SK-N-MC (cell line): ENCODE data around the gene IL33.

Source experiments
- DNase-seq: peaks from one replicate; pipeline ENCODE4 v3.0.0-alpha.2; 2011; ENCODE audit warnings: low read depth, low spot score
- H3K27ac ChIP-seq: fragments of 200-600 bp; sonication (generic); 2 replicates; pipeline ENCODE4 v1.5.1; 2016; ENCODE audit warnings: mixed run types
- H3K36me3 ChIP-seq: fragments of 200-600 bp; sonication (generic); 2 replicates; pipeline ENCODE4 v1.6.1; 2017; ENCODE audit warnings: antibody characterized with exemption, low read length, mixed read lengths; ENCODE audit not compliant: insufficient read depth
- H3K4me3 ChIP-seq: fragments of 200-600 bp; sonication (generic); 2 replicates; pipeline ENCODE4 v1.5.1; 2016
- H3K9ac ChIP-seq: fragments of 200-600 bp; sonication (generic); 2 replicates; pipeline ENCODE4 v1.8.0; 2017; ENCODE audit warnings: mixed run types, mixed read lengths; ENCODE audit not compliant: insufficient read length
- H3K9me3 ChIP-seq: fragments of 200-600 bp; sonication (generic); 2 replicates; pipeline ENCODE4 v1.6.1; 2017; ENCODE audit warnings: low read depth, mild to moderate bottlenecking, antibody characterized with exemption, low read length, moderate library complexity, mixed read lengths
- EZH2 ChIP-seq: fragments of 200-600 bp; sonication (generic); IDR thresholded peaks from one replicate; pipeline ENCODE4 v1.6.1; 2017; ENCODE audit warnings: antibody characterized with exemption
- FOXP2 ChIP-seq: optimal IDR thresholded peaks from 2 replicates; pipeline ENCODE3; 2011; ENCODE audit warnings: mild to moderate bottlenecking, moderate library complexity; ENCODE audit not compliant: insufficient read depth; ENCODE audit errors: extremely low read length, control extremely low read depth
- POLR2AphosphoS5 ChIP-seq: IDR thresholded peaks from 2 replicates; pipeline ENCODE4 v1.6.1; 2012; ENCODE audit warnings: mild to moderate bottlenecking, low read depth, low read length, borderline replicate concordance

IL33 gene

GRCh38 chr9:6301858-6302257 lies 86.3 kb downstream of the IL33 start:
- no peak for DNase-seq
- TF ChIP-seq FOXP2 = no peak
- TF ChIP-seq EZH2 = no peak
- no peak for TF ChIP-seq POLR2AphosphoS5
- Histone ChIP-seq H3K9ac (no peak overlapping the region), H3K9me3 (no peaks in the 10 kb centered on the region), H3K4me3 (no peak overlapping the region), H3K36me3 (no peaks in the 10 kb centered on the region), H3K27ac (no peak overlapping the region)

DNA sequence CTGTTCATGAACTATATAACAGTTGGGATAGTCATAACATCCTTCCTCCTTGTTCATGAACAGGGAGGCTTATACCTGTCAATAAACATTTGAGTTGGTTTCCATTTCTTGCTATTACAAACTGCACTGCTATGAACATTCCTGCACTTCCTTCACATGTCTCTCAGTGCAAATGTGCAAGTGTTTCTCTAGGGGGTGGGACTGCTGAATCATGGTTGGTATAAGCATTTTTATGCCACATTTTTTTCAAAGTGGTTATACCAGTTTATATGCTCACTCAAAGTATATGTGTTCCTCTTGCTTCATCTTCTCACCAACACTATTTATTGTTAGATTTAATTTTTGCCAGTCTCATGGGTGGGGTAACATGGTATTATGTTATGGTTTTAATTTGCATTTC lies 86.8 kb downstream of the IL33 start:
- no peak overlapping the region for H3K4me3 ChIP-seq
- H3K27ac ChIP-seq = no peak overlapping the region
- H3K9me3 ChIP-seq = no peaks in the 10 kb centered on the region
- no peak overlapping the region for H3K9ac ChIP-seq
- TF ChIP-seq POLR2AphosphoS5 = no peak
- no peak for TF ChIP-seq EZH2
- TF ChIP-seq FOXP2 = no peak
- no peak for DNase-seq
- no peaks in the 10 kb centered on the region for H3K36me3 ChIP-seq

- TF ChIP-seq FOXP2 (no peak), POLR2AphosphoS5 (no peak), EZH2 (no peak)
- no peaks in the 10 kb centered on the region for H3K36me3 ChIP-seq
- no peak for DNase-seq
- H3K9me3 ChIP-seq = no peaks in the 10 kb centered on the region
- no peak overlapping the region for H3K4me3 ChIP-seq
- H3K27ac ChIP-seq = no peak overlapping the region
- H3K9ac ChIP-seq = no peak overlapping the region
Observed at GRCh38 chr9:6304232-6304631, 88.6 kb downstream of the IL33 start.

DNA sequence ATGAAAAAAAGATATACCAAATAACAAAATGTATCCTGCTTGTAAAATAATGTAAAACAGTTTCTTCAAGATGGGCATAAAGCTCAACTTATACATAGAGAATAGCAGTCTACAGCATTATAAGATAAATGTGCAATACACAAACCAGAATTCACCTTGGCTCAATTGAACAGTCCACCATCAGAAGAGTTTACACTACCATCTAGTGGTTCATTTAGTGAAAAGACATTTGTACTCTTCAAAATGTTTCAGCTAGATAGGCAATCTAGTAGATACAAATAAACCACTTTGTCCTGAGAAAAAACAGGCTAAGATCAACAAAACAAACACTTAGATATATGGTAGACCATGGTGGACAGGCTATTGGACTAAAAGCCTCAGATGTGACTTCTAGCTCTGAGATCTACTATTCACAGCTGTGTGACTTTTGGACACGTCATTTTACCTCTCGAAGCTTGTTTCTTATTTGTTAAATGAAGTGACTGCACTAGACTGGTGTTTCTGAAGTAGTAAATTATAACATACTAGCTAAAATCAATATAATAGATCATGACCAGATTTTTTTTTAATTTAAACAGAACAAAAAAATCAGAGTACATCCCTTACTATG lies 90.5 kb downstream of the IL33 start:
- H3K9me3 ChIP-seq = no peaks in the 10 kb centered on the region
- H3K4me3 ChIP-seq = no peak overlapping the region
- peak; percentile 8 for DNase-seq
- no peak overlapping the region for H3K9ac ChIP-seq
- no peak for TF ChIP-seq EZH2
- TF ChIP-seq POLR2AphosphoS5 = no peak
- TF ChIP-seq FOXP2 = no peak
- no peaks in the 10 kb centered on the region for H3K36me3 ChIP-seq
- H3K27ac ChIP-seq = no peak overlapping the region
